Skin of body (tissue), 2 donors: Measurements from ENCODE around the gene MFRP. TPM values are rescaled to one million over a fixed set of nuclear protein-coding genes. Genes with fewer than 3 reads are reported as not detected.
A peak's percentile ranks its signal among the peaks of the same experiment; 100 is the strongest.

Experiments
- DNase-seq: peaks from one replicate; lab custom pipeline; 2025; lab: John Stamatoyannopoulos, UW
- total RNA-seq: library from RNA; depleted of rRNA; stranded (reverse); fragments of >200 nt; gene quantifications from one replicate; pipeline ENCODE4 v1.2.3, GENCODE V29; 2014

Gene MFRP
- total RNA-seq, 1 donor from 2014 or later: 0.10 TPM

DNA sequence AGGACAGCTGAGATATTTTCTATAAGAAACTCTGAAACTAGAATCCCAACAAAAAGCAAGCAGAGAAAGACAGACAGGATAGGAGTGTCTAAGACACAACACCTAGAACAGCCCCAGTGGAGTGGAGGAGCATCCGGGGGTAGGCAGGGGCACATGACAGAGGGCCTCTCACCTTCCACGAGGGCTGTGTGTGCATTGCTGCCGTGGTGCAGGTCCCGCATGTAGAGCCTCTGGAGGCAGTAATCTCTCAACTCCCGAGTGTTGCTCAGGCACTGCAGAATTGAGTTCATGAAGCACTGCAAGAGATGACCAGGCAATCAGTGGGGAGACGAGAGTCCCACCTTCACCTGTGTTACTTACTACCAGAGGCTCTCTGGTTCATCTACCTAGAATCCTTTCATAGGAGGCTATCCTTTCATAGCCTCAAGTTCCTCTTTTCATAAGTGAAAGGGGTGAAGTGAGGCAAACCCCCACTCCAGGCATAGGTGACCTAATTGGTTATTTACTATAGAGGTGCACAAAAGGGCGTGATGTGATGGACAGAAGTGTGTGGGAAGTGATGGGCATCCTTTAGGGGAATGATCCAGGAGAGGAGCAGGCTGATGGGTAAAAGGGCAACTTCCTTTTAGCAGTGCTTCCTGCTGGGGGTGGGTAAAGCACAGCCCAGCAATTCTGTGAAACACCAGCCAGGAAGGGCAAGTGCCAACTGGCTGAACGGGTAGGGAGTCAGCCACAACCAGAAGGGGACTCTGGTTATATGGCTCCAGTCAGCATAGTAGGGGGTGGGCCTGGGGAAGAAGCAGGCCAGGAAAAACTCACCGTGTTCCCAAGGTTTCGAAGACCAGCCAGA, 13.1 kb upstream of the MFRP start:
- DNase-seq: no peak

- no peak for DNase-seq
Measured at GRCh38 chr11:119357074-119357473, 10.6 kb upstream of the MFRP start.

- peak; percentile 86 for DNase-seq
Measured at GRCh38 chr11:119356349-119357031, 10.0 kb upstream of the MFRP start.

GRCh38 chr11:119355091-119355843, 8.8 kb upstream of the MFRP start:
- DNase-seq: no peak

GRCh38 chr11:119352857-119353260, 6.4 kb upstream of the MFRP start:
- peak; percentile 48 for DNase-seq

DNA sequence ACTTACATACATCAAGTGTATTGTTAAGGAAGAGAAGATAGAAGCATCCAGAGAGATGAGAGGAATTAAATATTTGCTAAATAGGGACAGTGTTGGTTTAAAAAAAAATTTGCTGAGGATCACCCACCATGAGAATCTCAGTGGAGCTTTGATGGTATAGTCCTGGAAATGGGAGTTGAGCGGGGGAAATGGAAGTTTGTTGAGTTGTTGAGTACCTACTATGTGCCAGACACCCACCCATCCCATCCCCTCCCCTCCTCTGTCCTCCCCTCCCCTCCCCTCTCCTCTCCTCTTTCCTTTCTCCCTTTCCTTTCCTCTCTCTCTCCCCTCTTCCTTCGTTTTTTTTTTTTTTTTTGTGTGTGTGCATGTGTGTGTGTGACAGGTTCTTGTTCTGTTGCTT, 4.7 kb upstream of the MFRP start:
- DNase-seq: no peak

DNA sequence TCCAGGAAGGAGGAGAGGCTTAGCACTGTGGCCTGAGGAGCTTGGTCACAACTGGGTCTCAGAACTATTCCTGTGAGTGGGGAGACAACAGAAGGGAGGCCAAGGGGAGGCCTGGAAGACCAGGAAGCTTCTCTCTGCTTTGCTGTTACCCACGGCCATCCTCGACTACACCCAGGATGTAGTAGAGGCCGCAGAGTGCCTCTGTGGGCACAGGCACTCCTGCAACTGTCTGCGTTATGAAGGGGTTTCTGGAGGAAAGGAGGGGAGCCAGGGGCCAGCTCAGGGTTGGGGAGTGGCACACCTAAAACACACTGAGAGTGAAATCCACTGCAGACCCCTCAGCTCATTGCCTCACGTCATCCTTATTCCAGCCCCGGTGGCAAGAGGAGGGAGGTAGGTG, 3.8 kb upstream of the MFRP start:
- DNase-seq: no peak

GRCh38 chr11:119347940-119348605, 1.6 kb upstream of the MFRP start:
- peak; percentile 79 for DNase-seq

DNA sequence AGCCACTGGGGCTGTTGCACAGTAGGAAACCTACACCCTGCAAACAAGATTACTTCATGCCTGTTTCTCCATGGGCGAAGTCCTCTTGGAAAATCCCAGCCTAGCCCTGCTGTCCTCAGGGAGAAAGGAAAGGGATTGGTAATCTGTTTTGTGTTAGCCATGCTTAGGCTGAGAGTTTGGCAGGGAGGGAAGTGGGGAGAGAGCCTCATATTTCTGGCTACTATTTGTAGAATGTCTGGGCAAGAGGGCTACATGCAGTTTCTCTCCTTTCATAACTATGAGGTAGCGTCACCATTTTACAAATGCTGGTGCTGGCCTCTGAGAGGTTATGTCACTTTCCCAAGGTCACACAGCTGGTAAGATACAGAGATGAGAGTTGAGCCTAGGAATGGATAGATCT, 737 bp upstream of the MFRP start:
- peak; percentile 75 for DNase-seq

- no peak for DNase-seq
Measured at GRCh38 chr11:119345685-119346084, 820 bp downstream of the MFRP start.

GRCh38 chr11:119344291-119345010, 2.1 kb downstream of the MFRP start:
- peak; percentile 9 for DNase-seq

DNA sequence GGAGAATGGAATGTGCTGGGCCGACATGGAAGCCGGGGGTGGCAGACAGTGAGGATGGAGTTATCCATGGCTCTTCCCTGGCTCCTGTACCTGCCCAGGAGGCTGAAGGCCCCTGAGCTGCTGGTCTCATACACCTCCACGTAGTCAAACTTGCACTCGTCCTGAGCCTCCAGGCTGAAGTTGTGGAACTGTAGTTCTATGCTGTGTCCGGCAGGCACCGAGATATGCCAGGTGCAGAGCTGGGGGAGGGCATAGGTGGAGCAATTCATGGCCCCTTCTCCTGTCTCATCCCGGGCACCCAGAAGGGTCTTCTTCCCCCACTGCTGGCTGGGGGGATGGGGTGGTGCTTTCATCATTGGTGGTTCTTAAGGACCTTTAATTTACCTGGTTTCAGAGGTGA, 2.8 kb downstream of the MFRP start:
- DNase-seq: no peak

GRCh38 chr11:119342362-119343130, 4.0 kb downstream of the MFRP start:
- no peak for DNase-seq

DNA sequence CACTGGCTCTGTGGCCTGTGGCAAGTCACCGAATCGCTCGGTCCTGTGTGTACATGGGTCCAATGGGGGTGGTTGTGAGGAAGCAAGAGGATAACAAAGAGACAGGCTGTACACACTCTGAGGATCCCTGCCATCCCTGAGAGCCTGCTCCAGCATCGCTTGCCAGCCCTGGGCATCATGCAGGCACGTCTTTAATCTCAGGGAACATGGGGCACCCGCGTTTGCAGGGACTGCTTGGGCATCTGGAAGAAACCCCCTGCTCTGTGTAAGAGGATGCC, 4.5 kb downstream of the MFRP start:
- no peak for DNase-seq

GRCh38 chr11:119341222-119342022, 5.1 kb downstream of the MFRP start:
- DNase-seq: no peak

GRCh38 chr11:119340335-119341221, 5.9 kb downstream of the MFRP start, which contains the start of gene C1QTNF5:
Gene C1QTNF5 (minus strand): TSS chr11:119340883. CDS start chr11:119340397, 486 bp downstream.
- DNase-seq: peak; percentile 68

DNA sequence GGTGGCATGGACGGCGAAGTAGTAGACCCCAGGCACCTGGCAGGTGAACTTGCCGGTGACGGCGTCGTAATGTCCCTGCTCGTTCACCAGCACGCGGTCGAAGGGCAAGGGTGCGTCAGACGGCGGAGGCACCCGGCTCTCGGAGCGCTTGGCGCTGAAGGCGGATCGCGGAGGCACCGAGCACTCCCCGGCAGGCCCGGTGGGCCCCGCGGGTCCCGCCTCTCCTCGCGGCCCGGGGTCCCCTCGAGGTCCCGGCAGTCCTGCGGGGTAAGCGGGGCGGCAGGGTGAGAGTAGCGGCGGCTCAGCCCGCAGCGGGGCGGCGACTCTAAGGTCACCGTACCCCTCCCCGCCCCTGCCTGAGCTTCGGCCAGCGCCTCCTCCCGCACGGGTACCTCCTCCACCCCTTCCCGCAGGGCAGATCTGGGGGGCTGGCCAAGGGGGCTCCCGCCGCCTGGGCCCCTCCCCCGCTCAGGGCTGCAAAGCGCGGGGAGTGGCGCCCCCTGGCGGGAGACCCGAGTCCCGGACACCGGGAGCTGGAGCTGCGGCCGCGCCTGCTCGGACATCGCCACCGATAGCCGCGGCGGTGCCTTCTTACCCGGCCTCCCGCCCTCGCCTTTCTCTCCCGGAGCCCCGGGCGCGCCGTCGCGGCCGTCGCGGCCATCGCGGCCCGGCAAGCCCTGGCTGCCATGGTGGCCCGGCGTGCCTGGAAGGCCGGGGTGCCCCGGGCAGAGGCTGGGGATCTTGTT, 6.7 kb downstream of the MFRP start:
- peak; percentile 17 for DNase-seq
